C4-2B (cell line): Measurements from ENCODE around the gene ZNRF1.

Source experiments
- CTCF ChIP-seq: fragments of 450-650 bp; conservative IDR thresholded peaks from 2 replicates; pipeline ENCODE4 v1.5.1; 2017; ENCODE audit warnings: mild to moderate bottlenecking
- ZFX ChIP-seq: fragments of 450-650 bp; IDR thresholded peaks from 2 replicates; pipeline ENCODE4 v1.6.1; 2017

GRCh38 chr16:74990832-74991231 lies 8.0 kb upstream of the ZNRF1 start:
- TF ChIP-seq CTCF = no peak
- no peak for TF ChIP-seq ZFX
